Epithelial cell of esophagus (primary cell): ENCODE measurements around the gene SLC22A16.

Source experiments
- DNase-seq: peaks from one replicate; pipeline ENCODE4 v3.0.0; 2010; ENCODE audit warnings: low read depth
- H3K4me3 ChIP-seq: 2 replicates; pipeline ENCODE4 v1.5.1; 2011; ENCODE audit warnings: mild to moderate bottlenecking, low read length, control low read depth
- CTCF ChIP-seq: IDR thresholded peaks from 2 replicates; pipeline ENCODE4 v1.5.1; 2011; ENCODE audit warnings: low read depth, mild to moderate bottlenecking, low read length, control low read depth, inconsistent platforms; ENCODE audit not compliant: insufficient read depth; ENCODE audit errors: missing control alignments

Gene SLC22A16

DNA sequence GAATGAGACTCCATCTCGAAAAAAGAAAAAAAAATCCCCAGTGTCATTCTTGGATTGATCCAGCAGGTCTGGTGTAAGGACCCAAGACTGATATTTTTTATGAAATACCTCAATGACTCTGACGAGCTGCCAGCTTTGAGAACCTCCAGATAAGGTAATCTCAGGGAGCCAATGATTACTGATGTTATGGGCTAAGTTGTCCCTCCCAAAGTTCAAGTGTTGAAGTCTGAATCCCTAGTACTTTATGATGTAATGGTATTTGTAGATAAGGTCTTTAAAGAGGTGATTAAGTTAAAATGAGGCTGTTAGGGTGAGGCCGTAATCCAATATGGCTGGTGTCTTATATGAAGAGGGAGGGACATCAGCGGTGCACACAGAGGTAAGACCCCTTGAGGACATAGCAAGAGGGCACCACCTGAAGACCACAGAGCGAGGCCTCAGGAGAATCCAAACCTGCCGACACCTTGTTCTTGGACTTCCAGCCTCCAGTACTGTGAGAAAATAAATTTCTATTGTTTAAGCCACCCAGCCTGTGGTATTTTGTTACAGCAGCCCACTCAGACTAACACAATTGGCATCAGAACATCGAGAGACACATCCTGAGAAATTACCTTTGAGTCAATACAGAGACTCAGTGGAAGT lies 41.3 kb downstream of the SLC22A16 start:
- TF ChIP-seq CTCF = no peak

GRCh38 chr6:110432285-110432900 lies 44.0 kb downstream of the SLC22A16 start:
- DNase-seq = no peak
- H3K4me3 ChIP-seq = no peak overlapping the region
- TF ChIP-seq CTCF = no peak

More for the DNA sequence above, 41.3 kb downstream of the SLC22A16 start:
- no peak overlapping the region for H3K4me3 ChIP-seq
- no peak for DNase-seq

- H3K4me3 ChIP-seq = no peak overlapping the region
- no peak for TF ChIP-seq CTCF
- DNase-seq = no peak
Measured at GRCh38 chr6:110430741-110431140, 45.7 kb downstream of the SLC22A16 start.

DNA sequence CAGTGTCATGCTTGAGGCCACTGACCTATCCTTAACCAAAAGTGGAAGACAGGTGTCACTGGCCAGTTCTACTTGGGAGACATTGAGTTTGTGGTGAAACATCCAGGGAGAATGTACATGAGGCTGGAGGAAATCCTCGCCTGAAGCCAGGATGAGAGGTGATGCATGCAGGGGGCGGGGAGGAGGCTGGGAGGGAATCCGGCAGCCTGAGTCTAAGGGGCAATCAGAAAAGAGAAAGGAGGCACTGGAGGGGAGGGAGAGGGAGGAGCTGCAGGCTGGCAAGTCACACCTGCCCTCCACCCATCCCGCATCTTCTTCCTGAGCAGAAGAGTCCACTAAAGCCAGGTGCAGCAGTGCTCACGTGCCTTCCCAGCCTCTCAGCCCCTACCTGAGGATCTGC lies 46.2 kb downstream of the SLC22A16 start:
- peak; percentile 13 for DNase-seq
- no peak overlapping the region for H3K4me3 ChIP-seq
- TF ChIP-seq CTCF = no peak

- no peak for TF ChIP-seq CTCF
- H3K4me3 ChIP-seq = no peak overlapping the region
- DNase-seq = peak; percentile 13
Measured at GRCh38 chr6:110428153-110428552, 48.3 kb downstream of the SLC22A16 start.

GRCh38 chr6:110425816-110426215 lies 50.6 kb downstream of the SLC22A16 start:
- no peak for DNase-seq
- TF ChIP-seq CTCF = no peak
- H3K4me3 ChIP-seq = no peak overlapping the region

- no peak overlapping the region for H3K4me3 ChIP-seq
- no peak for DNase-seq
- no peak for TF ChIP-seq CTCF
Measured at GRCh38 chr6:110422444-110422822, 54.0 kb downstream of the SLC22A16 start.
